K562 (cell line): ENCODE results near the gene ACTL10. TPM values are rescaled to one million over a fixed set of nuclear protein-coding genes. Genes with fewer than 3 reads are reported as not detected.

Source experiments
- CGGBP1 ChIP-seq: fragments of 250-450 bp; sonication (Bioruptor Pico); IDR thresholded peaks from 2 replicates; pipeline ENCODE4 v1.9.0; 2021; ENCODE audit warnings: mild to moderate bottlenecking
- CHAMP1 ChIP-seq: fragments of 450-650 bp; IDR thresholded peaks from 2 replicates; pipeline ENCODE4 v1.6.1; 2016; ENCODE audit warnings: mild to moderate bottlenecking
- CREB3L1 ChIP-seq: fragments of 450-650 bp; IDR thresholded peaks from 2 replicates; pipeline ENCODE4 v1.6.1; 2014; ENCODE audit warnings: low read depth, mild to moderate bottlenecking, moderate library complexity, borderline replicate concordance
- EWSR1 ChIP-seq: fragments of 450-650 bp; IDR thresholded peaks from 2 replicates; pipeline ENCODE4 v1.6.1; 2018; ENCODE audit warnings: borderline replicate concordance, mild to moderate bottlenecking, low read depth, moderate library complexity; ENCODE audit not compliant: partially characterized antibody
- EZH2 ChIP-seq: IDR thresholded peaks from 2 replicates; pipeline ENCODE4 v1.6.1; 2012; ENCODE audit warnings: low read depth, mild to moderate bottlenecking, inconsistent platforms, low read length, borderline replicate concordance
- HMG20B ChIP-seq: fragments of 250-450 bp; sonication (Bioruptor Pico); IDR thresholded peaks from 2 replicates; pipeline ENCODE4 v1.5.0; 2021; ENCODE audit warnings: mild to moderate bottlenecking
- MTA2 ChIP-seq: fragments of 450-650 bp; IDR thresholded peaks from 2 replicates; pipeline ENCODE4 v1.6.1; 2016; ENCODE audit warnings: low read depth
- USF1 ChIP-seq: sonication (generic); formaldehyde crosslinking; IDR thresholded peaks from 2 replicates; pipeline ENCODE4 v1.9.0; 2022; ENCODE audit warnings: mild to moderate bottlenecking, missing genetic modification reagents
- ZNF316 ChIP-seq: fragments of 450-650 bp; IDR thresholded peaks from 2 replicates; pipeline ENCODE4 v1.6.1; 2016
- ZNF41 ChIP-seq: fragments of 250-450 bp; sonication (Bioruptor Pico); conservative IDR thresholded peaks from 2 replicates; pipeline ENCODE4 v1.4.0; 2020; ENCODE audit warnings: mild to moderate bottlenecking
- ZNF445 ChIP-seq: fragments of 250-450 bp; sonication (Bioruptor Pico); IDR thresholded peaks from 2 replicates; pipeline ENCODE4 v1.4.0; 2020; ENCODE audit warnings: low read depth, mild to moderate bottlenecking, moderate library complexity
- ZNF764 ChIP-seq: fragments of 250-450 bp; sonication (Bioruptor Pico); IDR thresholded peaks from 2 replicates; pipeline ENCODE4 v1.4.0; 2020; ENCODE audit warnings: low read depth, mild to moderate bottlenecking, moderate library complexity
- ZNF780A ChIP-seq: fragments of 250-450 bp; sonication (Bioruptor Pico); IDR thresholded peaks from 2 replicates; pipeline ENCODE4 v1.5.0; 2021; ENCODE audit warnings: mild to moderate bottlenecking
- polyA plus RNA-seq, 8 experiments: library from polyadenylated mRNA; depleted of rRNA in 4 of 8; stranded (reverse) in 5 of 8; unstranded in 3 of 8; fragments of >200 nt; fragmentation: Nextera tagmentation in 2 of 8; fragmentation: Illumina TruSeq in 1 of 8; extraction: Ambion mirVana in 2 of 8; extraction: Trizol in 1 of 8; gene quantifications; 2 replicates each; pipeline versions ENCODE4 v1.2.1 to v1.2.3, GENCODE V29; 2011 to 2014; ENCODE audit warnings: inconsistent platforms in 1 of 8, missing spikeins in 1 of 8
- total RNA-seq, 7 experiments: library from RNA; depleted of rRNA in 6 of 7; stranded (reverse); fragments of >200 nt in 6 of 7; fragmentation: Illumina TruSeq in 2 of 7; extraction: Trizol in 2 of 7; gene quantifications; 2 replicates each; pipeline versions ENCODE4 v1.2.1 to v1.2.3, GENCODE V29; 2011 to 2021; ENCODE audit warnings: low replicate concordance in 1 of 7
- TF ChIP-seq, protein P1 (sequence below): fragments of 450-650 bp; IDR thresholded peaks from 2 replicates; pipeline ENCODE4 v1.6.1; 2017; ENCODE audit warnings: antibody characterized with exemption, mild to moderate bottlenecking
- TF ChIP-seq, protein P2 (sequence below): sonication (generic); formaldehyde crosslinking; IDR thresholded peaks from 2 replicates; pipeline ENCODE4 v1.8.1; 2023; ENCODE audit warnings: mild to moderate bottlenecking, missing genetic modification reagents, moderate library complexity
- TF ChIP-seq, protein P3 (sequence below), 2 experiments: fragments of 450-650 bp in 1 of 2; sonication (generic) in 1 of 2; formaldehyde crosslinking; conservative IDR thresholded peaks; 2 replicates each; pipeline versions ENCODE4 v1.4.0 to v1.8.1; 2020 to 2022; ENCODE audit warnings: mild to moderate bottlenecking in 1 of 2, missing genetic modification reagents in 1 of 2

ACTL10 gene
- total and polyA plus RNA-seq, 9 of the 15 experiments (the other 6 are each of a cell fraction or from before 2014, with no cell fraction given): 0.07 to 0.14 TPM; not detected in 7

DNA sequence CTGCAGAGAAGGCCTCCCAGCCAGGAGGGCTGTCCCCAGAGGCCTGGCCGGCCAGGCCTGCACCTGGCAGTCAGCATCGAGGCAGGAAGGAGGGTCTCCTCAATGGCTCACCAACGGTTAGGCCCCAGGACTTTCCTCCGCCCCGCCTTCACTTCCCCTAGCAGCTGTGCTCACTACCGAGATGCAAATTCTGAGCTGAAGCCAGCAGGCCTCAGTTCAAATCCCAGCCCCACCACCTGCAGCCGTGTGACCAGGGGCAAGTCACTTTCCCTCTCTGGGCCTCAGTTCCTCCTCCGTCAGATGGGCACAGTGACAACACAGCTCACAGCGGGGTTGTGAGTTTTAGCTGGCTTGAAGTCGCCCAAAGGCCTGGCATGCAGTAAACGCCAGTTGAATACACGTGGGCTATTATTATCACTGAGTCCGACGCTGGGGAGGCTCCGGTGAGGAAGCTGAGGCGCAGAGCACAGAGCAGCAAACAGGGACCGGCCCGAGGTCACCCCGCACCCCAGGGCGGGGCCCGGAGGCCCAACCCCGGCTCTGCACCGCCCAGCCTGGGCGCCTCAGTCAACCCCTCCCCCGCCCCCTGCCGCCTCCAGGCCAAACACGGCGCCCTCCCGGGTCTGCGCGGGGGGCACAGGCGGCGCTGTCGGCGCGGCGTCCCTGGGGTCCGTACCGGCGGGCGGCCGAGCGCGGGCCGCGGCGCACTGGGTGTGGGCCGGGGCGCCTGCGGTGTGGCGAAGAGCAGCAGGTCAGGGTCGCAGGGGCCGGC, 18.8 kb downstream of the ACTL10 start (continued):
- TF ChIP-seq, protein P1, sequence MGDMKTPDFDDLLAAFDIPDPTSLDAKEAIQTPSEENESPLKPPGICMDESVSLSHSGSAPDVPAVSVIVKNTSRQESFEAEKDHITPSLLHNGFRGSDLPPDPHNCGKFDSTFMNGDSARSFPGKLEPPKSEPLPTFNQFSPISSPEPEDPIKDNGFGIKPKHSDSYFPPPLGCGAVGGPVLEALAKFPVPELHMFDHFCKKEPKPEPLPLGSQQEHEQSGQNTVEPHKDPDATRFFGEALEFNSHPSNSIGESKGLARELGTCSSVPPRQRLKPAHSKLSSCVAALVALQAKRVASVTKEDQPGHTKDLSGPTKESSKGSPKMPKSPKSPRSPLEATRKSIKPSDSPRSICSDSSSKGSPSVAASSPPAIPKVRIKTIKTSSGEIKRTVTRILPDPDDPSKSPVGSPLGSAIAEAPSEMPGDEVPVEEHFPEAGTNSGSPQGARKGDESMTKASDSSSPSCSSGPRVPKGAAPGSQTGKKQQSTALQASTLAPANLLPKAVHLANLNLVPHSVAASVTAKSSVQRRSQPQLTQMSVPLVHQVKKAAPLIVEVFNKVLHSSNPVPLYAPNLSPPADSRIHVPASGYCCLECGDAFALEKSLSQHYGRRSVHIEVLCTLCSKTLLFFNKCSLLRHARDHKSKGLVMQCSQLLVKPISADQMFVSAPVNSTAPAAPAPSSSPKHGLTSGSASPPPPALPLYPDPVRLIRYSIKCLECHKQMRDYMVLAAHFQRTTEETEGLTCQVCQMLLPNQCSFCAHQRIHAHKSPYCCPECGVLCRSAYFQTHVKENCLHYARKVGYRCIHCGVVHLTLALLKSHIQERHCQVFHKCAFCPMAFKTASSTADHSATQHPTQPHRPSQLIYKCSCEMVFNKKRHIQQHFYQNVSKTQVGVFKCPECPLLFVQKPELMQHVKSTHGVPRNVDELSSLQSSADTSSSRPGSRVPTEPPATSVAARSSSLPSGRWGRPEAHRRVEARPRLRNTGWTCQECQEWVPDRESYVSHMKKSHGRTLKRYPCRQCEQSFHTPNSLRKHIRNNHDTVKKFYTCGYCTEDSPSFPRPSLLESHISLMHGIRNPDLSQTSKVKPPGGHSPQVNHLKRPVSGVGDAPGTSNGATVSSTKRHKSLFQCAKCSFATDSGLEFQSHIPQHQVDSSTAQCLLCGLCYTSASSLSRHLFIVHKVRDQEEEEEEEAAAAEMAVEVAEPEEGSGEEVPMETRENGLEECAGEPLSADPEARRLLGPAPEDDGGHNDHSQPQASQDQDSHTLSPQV: no peak
- TF ChIP-seq, protein P2, sequence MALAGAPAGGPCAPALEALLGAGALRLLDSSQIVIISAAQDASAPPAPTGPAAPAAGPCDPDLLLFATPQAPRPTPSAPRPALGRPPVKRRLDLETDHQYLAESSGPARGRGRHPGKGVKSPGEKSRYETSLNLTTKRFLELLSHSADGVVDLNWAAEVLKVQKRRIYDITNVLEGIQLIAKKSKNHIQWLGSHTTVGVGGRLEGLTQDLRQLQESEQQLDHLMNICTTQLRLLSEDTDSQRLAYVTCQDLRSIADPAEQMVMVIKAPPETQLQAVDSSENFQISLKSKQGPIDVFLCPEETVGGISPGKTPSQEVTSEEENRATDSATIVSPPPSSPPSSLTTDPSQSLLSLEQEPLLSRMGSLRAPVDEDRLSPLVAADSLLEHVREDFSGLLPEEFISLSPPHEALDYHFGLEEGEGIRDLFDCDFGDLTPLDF (CRISPR knock-in tag): no peak
- no peak for TF ChIP-seq ZNF445 (CRISPR knock-in tag)
- TF ChIP-seq ZNF780A: no peak
- no peak for TF ChIP-seq ZNF764 (CRISPR knock-in tag)
- no peak for TF ChIP-seq ZNF41 (CRISPR knock-in tag)
- TF ChIP-seq ZNF316: no peak
- TF ChIP-seq USF1 (CRISPR knock-in tag): no peak
- TF ChIP-seq, protein P3, sequence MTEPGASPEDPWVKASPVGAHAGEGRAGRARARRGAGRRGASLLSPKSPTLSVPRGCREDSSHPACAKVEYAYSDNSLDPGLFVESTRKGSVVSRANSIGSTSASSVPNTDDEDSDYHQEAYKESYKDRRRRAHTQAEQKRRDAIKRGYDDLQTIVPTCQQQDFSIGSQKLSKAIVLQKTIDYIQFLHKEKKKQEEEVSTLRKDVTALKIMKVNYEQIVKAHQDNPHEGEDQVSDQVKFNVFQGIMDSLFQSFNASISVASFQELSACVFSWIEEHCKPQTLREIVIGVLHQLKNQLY (CRISPR knock-in tag; conservative IDR thresholded peaks at IDR 0.05): no peak
- TF ChIP-seq CHAMP1: no peak
- TF ChIP-seq CREB3L1: no peak
- no peak for TF ChIP-seq EWSR1
- no peak for TF ChIP-seq CGGBP1
- TF ChIP-seq EZH2: no peak
- TF ChIP-seq MTA2: no peak
- no peak for TF ChIP-seq HMG20B
